ENCODE results near the gene CAMKV. TPM values are rescaled to one million over a fixed set of nuclear protein-coding genes. Genes with fewer than 3 reads are reported as not detected.

CAMKV gene
- total and polyA plus RNA-seq, 7 donors = 0.09 TPM; not detected in 6

- WGBS, 3 donors = 90 to 91% (median 90%) methylated on average over 15 of the region's 15 CpGs
- Histone ChIP-seq H3K27me3 (ENCODE audit: insufficient read depth in 3 of 3, low read length in 2 of 3) (no peaks in the 10 kb centered on the region), H3K4me1 (no peaks in the 10 kb centered on the region), H3K27ac (no peak overlapping the region), H3K4me3 (no peak overlapping the region), H3K9me3 (no peaks in the 10 kb centered on the region), H3K36me3 (ENCODE audit: insufficient read depth in 1 of 2, low read depth in 1 of 2) (peaks cover 0 to 45% of the 10 kb centered on the region in 2 donors)
- no peak for TF ChIP-seq CTCF (IDR thresholded peaks at IDR 0.05)
- intact Hi-C loops (cut with DNase I) = no loop called here
- no peak for DNase-seq
- ATAC-seq = no peak
Measured at GRCh38 chr3:49911611-49912010, 41.9 kb upstream of the CAMKV start.

GRCh38 chr3:49911124-49911420 is 41.4 kb upstream of the CAMKV start:
- ATAC-seq (no peak), DNase-seq (no peak)
- Histone ChIP-seq H3K36me3 (ENCODE audit: insufficient read depth in 1 of 2, low read depth in 1 of 2) (peaks cover 0 to 45% of the 10 kb centered on the region in 2 donors), H3K9me3 (no peaks in the 10 kb centered on the region), H3K27ac (no peak overlapping the region), H3K4me1 (peaks cover 2% of the 10 kb centered on the region), H3K27me3 (ENCODE audit: insufficient read depth in 3 of 3, low read length in 2 of 3) (no peaks in the 10 kb centered on the region), H3K4me3 (no peak overlapping the region)
- no peak for TF ChIP-seq CTCF (IDR thresholded peaks at IDR 0.05)
- intact Hi-C loops (cut with DNase I) = no loop called here
- 97 to 98% (median 97%) methylated on average over 2 of the region's 2 CpGs for WGBS, 3 donors

- Histone ChIP-seq H3K27ac (no peak overlapping the region), H3K4me3 (no peak overlapping the region), H3K27me3 (ENCODE audit: insufficient read depth in 3 of 3, low read length in 2 of 3) (no peaks in the 10 kb centered on the region), H3K4me1 (peaks cover 7% of the 10 kb centered on the region), H3K36me3 (ENCODE audit: insufficient read depth in 1 of 2, low read depth in 1 of 2) (peaks cover 0 to 45% of the 10 kb centered on the region in 2 donors), H3K9me3 (no peaks in the 10 kb centered on the region)
- WGBS, 3 donors = 82 to 85% (median 83%) methylated on average over 48 of the region's 48 CpGs
- ATAC-seq (no peak), DNase-seq (no peak)
- no peak for TF ChIP-seq CTCF (IDR thresholded peaks at IDR 0.05)
- intact Hi-C loops (cut with DNase I) = no loop called here
Measured at GRCh38 chr3:49910409-49911123, 40.9 kb upstream of the CAMKV start.

GRCh38 chr3:49908373-49909199 is 38.9 kb upstream of the CAMKV start:
- intact Hi-C loops (cut with DNase I) = loop anchor here (5.0 kb wide), 2 partner anchors 106 to 206 kb away; partner anchors contain the start of gene INKA1 (in 2 of the 2)
- H3K36me3 ChIP-seq (ENCODE audit: insufficient read depth in 1 of 2, low read depth in 1 of 2) = peaks cover 0 to 45% of the 10 kb centered on the region in 2 donors

More at GRCh38 chr3:49908373-49909199, 38.9 kb upstream of the CAMKV start:
- DNase-seq = no peak
- no peak for ATAC-seq
- H3K4me3 ChIP-seq = no peak overlapping the region
- H3K4me1 ChIP-seq = peaks cover 7% of the 10 kb centered on the region
- no peak overlapping the region for H3K27ac ChIP-seq
- TF ChIP-seq CTCF (IDR thresholded peaks at IDR 0.05) = no peak
- H3K27me3 ChIP-seq (ENCODE audit: insufficient read depth in 3 of 3, low read length in 2 of 3) = no peaks in the 10 kb centered on the region
- 91 to 96% (median 93%) methylated on average over 14 of the region's 14 CpGs for WGBS, 3 donors
- no peaks in the 10 kb centered on the region for H3K9me3 ChIP-seq
